IPS-18c (cell line): ENCODE data around the gene KRT84.

Source experiments
- H3K4me3 ChIP-seq: 2 replicates; pipeline ENCODE4 v1.7.0; 2013; ENCODE audit warnings: low read depth, mild to moderate bottlenecking, low read length, moderate library complexity; ENCODE audit not compliant: insufficient read depth
- H3K9me3 ChIP-seq: one replicate; pipeline ENCODE4 v1.6.1; 2013; ENCODE audit warnings: mild to moderate bottlenecking, low read length, moderate library complexity; ENCODE audit not compliant: control insufficient read depth, insufficient read depth

Gene KRT84

GRCh38 chr12:52369809-52370208 lies 15.6 kb downstream of the KRT84 start:
- H3K9me3 ChIP-seq: no peaks in the 10 kb centered on the region
- no peak overlapping the region for H3K4me3 ChIP-seq

- Histone ChIP-seq H3K9me3 (no peaks in the 10 kb centered on the region), H3K4me3 (no peak overlapping the region)
These were observed 16.2 kb downstream of the KRT84 start for GRCh38 chr12:52369211-52369610.

- H3K9me3 ChIP-seq: no peaks in the 10 kb centered on the region
These were observed 16.9 kb downstream of the KRT84 start for GRCh38 chr12:52368508-52368907.

GRCh38 chr12:52367876-52368275 lies 17.6 kb downstream of the KRT84 start:
- H3K9me3 ChIP-seq: no peaks in the 10 kb centered on the region
- no peak overlapping the region for H3K4me3 ChIP-seq

More at GRCh38 chr12:52368508-52368907, 16.9 kb downstream of the KRT84 start:
- no peak overlapping the region for H3K4me3 ChIP-seq

- no peaks in the 10 kb centered on the region for H3K9me3 ChIP-seq
These were observed 18.5 kb downstream of the KRT84 start, which contains the start of gene KRT85 for GRCh38 chr12:52366738-52367485. TSS of gene KRT85 (minus strand) at chr12:52367481. CDS start at chr12:52367405, 76 bp downstream.

GRCh38 chr12:52364901-52365489 lies 20.5 kb downstream of the KRT84 start:
- Histone ChIP-seq H3K4me3 (no peak overlapping the region), H3K9me3 (no peaks in the 10 kb centered on the region)

More at GRCh38 chr12:52366738-52367485, 18.5 kb downstream of the KRT84 start, which contains the start of gene KRT85:
- no peak within 1 kb of the TSS for H3K4me3 ChIP-seq

GRCh38 chr12:52364061-52364460 lies 21.4 kb downstream of the KRT84 start:
- Histone ChIP-seq H3K9me3 (no peaks in the 10 kb centered on the region), H3K4me3 (no peak overlapping the region)

- Histone ChIP-seq H3K4me3 (no peak overlapping the region), H3K9me3 (no peaks in the 10 kb centered on the region)
These were observed 22.3 kb downstream of the KRT84 start for GRCh38 chr12:52363111-52363679.

- Histone ChIP-seq H3K9me3 (no peaks in the 10 kb centered on the region), H3K4me3 (no peak overlapping the region)
These were observed 23.2 kb downstream of the KRT84 start for GRCh38 chr12:52362118-52362726.

- H3K9me3 ChIP-seq: no peaks in the 10 kb centered on the region
- H3K4me3 ChIP-seq: no peak overlapping the region
These were observed 23.9 kb downstream of the KRT84 start for GRCh38 chr12:52361553-52361952.

- Histone ChIP-seq H3K4me3 (no peak overlapping the region), H3K9me3 (no peaks in the 10 kb centered on the region)
These were observed 24.7 kb downstream of the KRT84 start for GRCh38 chr12:52360663-52361271.

- Histone ChIP-seq H3K4me3 (no peak overlapping the region), H3K9me3 (no peaks in the 10 kb centered on the region)
These were observed 25.3 kb downstream of the KRT84 start for GRCh38 chr12:52360106-52360662.

GRCh38 chr12:52359621-52360061 lies 25.8 kb downstream of the KRT84 start:
- Histone ChIP-seq H3K9me3 (no peaks in the 10 kb centered on the region), H3K4me3 (no peak overlapping the region)

GRCh38 chr12:52358575-52359350 lies 26.7 kb downstream of the KRT84 start:
- no peaks in the 10 kb centered on the region for H3K9me3 ChIP-seq
- no peak overlapping the region for H3K4me3 ChIP-seq

- no peaks in the 10 kb centered on the region for H3K9me3 ChIP-seq
- H3K4me3 ChIP-seq: no peak overlapping the region
These were observed 28.5 kb downstream of the KRT84 start for GRCh38 chr12:52356762-52357580.
